Mammary epithelial cell (primary cell): ENCODE data around the gene SNRNP40.

Source experiments
- CTCF ChIP-seq, 2 donors: IDR thresholded peaks in 1 of 2; conservative IDR thresholded peaks in 1 of 2; 2 replicates each; pipeline ENCODE4 v1.5.1; 2011 to 2012; ENCODE audit warnings: inconsistent platforms in 2 of 2, low read length in 2 of 2, mild to moderate bottlenecking in 2 of 2, control low read depth in 1 of 2, low read depth in 1 of 2; ENCODE audit not compliant: insufficient read depth in 1 of 2; ENCODE audit errors: extremely low read depth in 1 of 2
- EZH2 ChIP-seq: IDR thresholded peaks from 2 replicates; pipeline ENCODE4 v1.6.1; 2012; ENCODE audit warnings: low read length, inconsistent platforms, borderline replicate concordance

- TF ChIP-seq CTCF (conservative IDR thresholded peaks at IDR 0.05 in 1 of 2, IDR thresholded peaks at IDR 0.05 in 1 of 2; ENCODE audit: extremely low read depth in 1 of 2, insufficient read depth in 1 of 2, low read depth in 1 of 2, low read length in 2 of 2): no peak
- TF ChIP-seq EZH2: no peak
Measured at GRCh38 chr1:31318146-31318545, 21.6 kb upstream of the SNRNP40 start.
